SK-N-SH treated with all-trans-retinoic acid at 6 μM for 48 hours (cell line): ENCODE measurements around the gene TRIM2.

Experiments
- ARNTL ChIP-seq: fragments of 450-650 bp; formaldehyde crosslinking; IDR thresholded peaks from 2 replicates; pipeline ENCODE4 v1.5.0; 2020; ENCODE audit warnings: low read depth, mild to moderate bottlenecking, moderate library complexity, borderline replicate concordance
- POU6F1 ChIP-seq: fragments of 250-450 bp; sonication (Bioruptor Pico); IDR thresholded peaks from 2 replicates; pipeline ENCODE4 v1.8.0; 2021; ENCODE audit warnings: low read depth, mild to moderate bottlenecking, moderate library complexity, borderline replicate concordance
- TCF4 ChIP-seq: fragments of 250-450 bp; sonication (Bioruptor Pico); IDR thresholded peaks from 2 replicates; pipeline ENCODE4 v1.8.0; 2021; ENCODE audit warnings: mild to moderate bottlenecking, moderate library complexity, borderline replicate concordance
- ZFP3 ChIP-seq: fragments of 250-450 bp; sonication (Bioruptor Pico); IDR thresholded peaks from 2 replicates; pipeline ENCODE4 v1.5.0; 2020; ENCODE audit warnings: mild to moderate bottlenecking, moderate library complexity
- ZNF565 ChIP-seq: fragments of 450-650 bp; formaldehyde crosslinking; conservative IDR thresholded peaks from 2 replicates; pipeline ENCODE4 v1.5.0; 2020; ENCODE audit warnings: low read depth, mild to moderate bottlenecking, moderate library complexity
- ZNF8 ChIP-seq: fragments of 450-650 bp; formaldehyde crosslinking; IDR thresholded peaks from 2 replicates; pipeline ENCODE4 v1.5.0; 2020; ENCODE audit warnings: mild to moderate bottlenecking, moderate library complexity

GRCh38 chr4:153367092-153367491, 162.8 kb downstream of the TRIM2 start:
- no peak for TF ChIP-seq TCF4 (CRISPR knock-in tag)
- TF ChIP-seq ZNF8 = no peak
- no peak for TF ChIP-seq ZFP3
- TF ChIP-seq ZNF565 = no peak
- no peak for TF ChIP-seq POU6F1 (CRISPR knock-in tag)
- no peak for TF ChIP-seq ARNTL (CRISPR knock-in tag)
